GM13977 (cell line): Measurements from ENCODE around the gene JAK3.
"Not testable (repeated sequence)": the region's sequence is repeated elsewhere in the genome, so short reads cannot be mapped to it uniquely, and the experiment has no call there.

Source experiments
- DNase-seq: peaks from one replicate; pipeline ENCODE4 v3.0.0; 2012; ENCODE audit warnings: low spot score
- in situ Hi-C: fragments of 300-500 bp; cut with MboI; formaldehyde crosslinking; loops from one replicate; pipeline ENCODE4 v1.12.0; 2022; ENCODE audit warnings: low sequenced_read_pairs, low pct_unique_long_range_greater_than_20kb, mixed read lengths, inconsistent platforms; ENCODE audit not compliant: unreplicated experiment
- TF ChIP-seq, protein P1 (sequence below): IDR thresholded peaks from 2 replicates; pipeline ENCODE4 v1.5.1; 2012; ENCODE audit warnings: mild to moderate bottlenecking, control low read depth; ENCODE audit not compliant: insufficient read depth; ENCODE audit errors: extremely low read depth, missing control alignments

Gene JAK3

GRCh38 chr19:17847538-17848366 is at the start of gene JAK3:
JAK3 (minus strand) TSS chr19:17847982; CDS start chr19:17844417, 3,565 bp downstream.
- DNase-seq, result peak; percentile 89
- in situ Hi-C loops, result no loop called here
- TF ChIP-seq, protein P1, sequence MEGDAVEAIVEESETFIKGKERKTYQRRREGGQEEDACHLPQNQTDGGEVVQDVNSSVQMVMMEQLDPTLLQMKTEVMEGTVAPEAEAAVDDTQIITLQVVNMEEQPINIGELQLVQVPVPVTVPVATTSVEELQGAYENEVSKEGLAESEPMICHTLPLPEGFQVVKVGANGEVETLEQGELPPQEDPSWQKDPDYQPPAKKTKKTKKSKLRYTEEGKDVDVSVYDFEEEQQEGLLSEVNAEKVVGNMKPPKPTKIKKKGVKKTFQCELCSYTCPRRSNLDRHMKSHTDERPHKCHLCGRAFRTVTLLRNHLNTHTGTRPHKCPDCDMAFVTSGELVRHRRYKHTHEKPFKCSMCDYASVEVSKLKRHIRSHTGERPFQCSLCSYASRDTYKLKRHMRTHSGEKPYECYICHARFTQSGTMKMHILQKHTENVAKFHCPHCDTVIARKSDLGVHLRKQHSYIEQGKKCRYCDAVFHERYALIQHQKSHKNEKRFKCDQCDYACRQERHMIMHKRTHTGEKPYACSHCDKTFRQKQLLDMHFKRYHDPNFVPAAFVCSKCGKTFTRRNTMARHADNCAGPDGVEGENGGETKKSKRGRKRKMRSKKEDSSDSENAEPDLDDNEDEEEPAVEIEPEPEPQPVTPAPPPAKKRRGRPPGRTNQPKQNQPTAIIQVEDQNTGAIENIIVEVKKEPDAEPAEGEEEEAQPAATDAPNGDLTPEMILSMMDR, result no peak

GRCh38 chr19:17893766-17894165 is 46.0 kb upstream of the JAK3 start:
- TF ChIP-seq, protein P1, result no peak
- DNase-seq, result no peak
- in situ Hi-C loops, result no loop called here

DNA sequence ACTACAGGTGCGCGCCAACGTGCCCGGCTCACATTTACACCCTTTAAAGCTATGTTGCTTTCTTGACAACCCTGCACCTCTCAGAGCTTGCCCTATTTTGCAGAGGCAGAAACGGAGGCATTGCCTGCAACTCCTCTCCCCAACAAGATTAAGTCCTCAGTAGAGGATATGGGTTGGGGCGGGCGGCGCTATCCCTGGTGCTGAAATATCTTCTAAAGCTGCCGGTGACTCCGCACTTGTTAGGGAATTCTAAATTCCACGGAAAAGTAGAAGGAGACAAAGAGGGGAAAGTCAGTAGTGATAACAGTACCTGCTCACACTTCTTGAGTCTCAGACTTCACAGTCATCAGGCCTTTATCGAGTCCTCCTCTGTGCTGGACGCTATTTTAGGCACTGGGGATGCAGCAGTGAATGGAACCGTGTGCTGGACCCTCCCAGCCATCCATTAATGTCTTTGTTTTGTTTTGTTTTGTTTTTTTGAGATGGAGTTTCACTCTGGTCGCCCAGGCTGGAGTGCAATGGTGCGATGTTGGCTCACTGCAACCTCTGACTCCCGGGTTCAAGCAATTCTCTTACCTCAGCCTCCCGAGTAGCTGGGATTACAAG is 41.9 kb upstream of the JAK3 start:
- TF ChIP-seq, protein P1, result no peak
- in situ Hi-C loops, result no loop called here
- no peak for DNase-seq

DNA sequence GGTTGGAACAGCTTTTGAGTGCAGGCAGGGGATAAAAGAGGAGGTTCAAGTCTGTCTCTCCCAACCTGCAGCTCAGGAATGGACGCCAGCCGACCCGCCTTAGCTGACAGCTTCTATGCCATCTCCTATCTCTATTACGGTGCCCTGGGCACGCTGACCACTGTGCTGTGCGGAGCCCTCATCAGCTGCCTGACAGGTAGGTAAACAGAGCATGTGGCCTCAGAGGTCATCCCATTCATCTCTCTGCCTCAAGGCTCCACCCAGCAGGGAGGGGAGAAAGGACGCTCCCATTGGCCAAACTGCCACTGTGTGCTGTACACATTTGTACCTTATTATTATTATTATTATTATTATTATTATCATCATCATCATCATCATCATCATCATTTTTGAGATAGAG is 40.5 kb upstream of the JAK3 start:
- in situ Hi-C loops, result no loop called here
- no peak for DNase-seq
- TF ChIP-seq, protein P1, result no peak

- in situ Hi-C loops, DNase-seq: not testable (repeated sequence)
Measured at GRCh38 chr19:17887221-17887620, 39.4 kb upstream of the JAK3 start.

DNA sequence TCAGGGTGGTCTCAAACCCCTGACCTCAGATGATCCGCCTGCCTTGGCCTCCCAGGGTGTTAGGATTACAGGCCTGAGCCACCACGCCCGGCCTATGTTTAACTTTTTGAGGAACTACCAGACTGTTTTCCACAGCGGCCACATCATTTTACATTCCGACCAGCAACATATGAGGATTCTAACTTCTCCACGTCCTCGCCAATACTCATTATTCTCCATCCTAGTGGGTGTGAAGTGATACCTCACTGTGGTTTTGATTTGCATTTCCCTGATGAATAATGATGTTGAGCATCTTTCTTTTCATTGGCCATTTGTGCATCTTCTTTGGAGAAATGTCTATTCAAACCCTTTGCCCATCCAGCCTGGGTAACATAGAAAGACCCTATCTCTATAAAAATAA is 38.7 kb upstream of the JAK3 start:
- no peak for DNase-seq
- TF ChIP-seq, protein P1, result no peak
- in situ Hi-C loops, result no loop called here

DNA sequence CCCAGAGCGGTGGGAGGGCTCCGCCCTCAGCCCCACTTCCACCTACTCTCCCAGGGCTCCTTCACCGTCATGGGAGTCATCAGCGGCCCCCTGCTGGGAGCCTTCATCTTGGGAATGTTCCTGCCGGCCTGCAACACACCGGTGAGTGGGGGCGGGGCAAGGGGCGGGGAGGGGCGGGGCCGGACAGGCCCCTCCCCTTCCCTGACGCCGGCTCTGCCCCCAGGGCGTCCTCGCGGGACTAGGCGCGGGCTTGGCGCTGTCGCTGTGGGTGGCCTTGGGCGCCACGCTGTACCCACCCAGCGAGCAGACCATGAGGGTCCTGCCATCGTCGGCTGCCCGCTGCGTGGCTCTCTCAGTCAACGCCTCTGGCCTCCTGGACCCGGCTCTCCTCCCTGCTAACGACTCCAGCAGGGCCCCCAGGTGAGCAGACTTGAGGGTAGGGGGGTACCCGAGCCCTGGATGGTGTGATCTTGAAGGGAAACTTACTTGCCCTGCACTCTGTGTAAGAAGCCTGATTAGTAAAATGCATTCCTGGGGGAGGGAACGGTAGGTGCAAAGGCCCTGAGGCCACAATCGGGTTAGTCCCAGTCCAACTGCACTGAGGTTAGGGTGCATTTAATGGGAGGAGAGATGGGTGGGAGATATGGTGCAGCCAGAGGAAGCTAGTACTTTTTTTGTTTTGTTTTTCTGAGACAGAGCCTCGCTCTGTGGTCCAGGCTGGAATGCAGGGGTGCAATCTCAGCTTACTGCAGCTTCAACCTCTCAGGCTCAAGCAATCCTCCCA is 36.0 kb upstream of the JAK3 start:
- in situ Hi-C loops, result no loop called here
- TF ChIP-seq, protein P1, result no peak
- DNase-seq, result no peak
